CD8-positive, alpha-beta memory T cell (primary cell): Measurements from ENCODE around the gene KCNQ2. TPM values are rescaled to one million over a fixed set of nuclear protein-coding genes. Genes with fewer than 3 reads are reported as not detected.

ENCODE experiments used
- CTCF ChIA-PET: fragments of 350-600 bp; sonication (Branson Sonifier 250); formaldehyde crosslinking; loops from one replicate; lab custom pipeline; 2021; ENCODE audit warnings: antibody characterized with exemption; lab: Charles Lee
- POLR2A ChIA-PET: fragments of 350-600 bp; sonication (Branson Sonifier 250); formaldehyde crosslinking; loops from one replicate; lab custom pipeline; 2021; ENCODE audit warnings: antibody characterized with exemption; lab: Charles Lee
- DNase-seq, 5 donors: peaks; one replicate each; pipeline versions ENCODE4 v3.0.0 to v3.0.0-alpha.2; 2020 to 2022; ENCODE audit warnings: mixed read lengths in 1 of 5
- H3K27ac ChIP-seq: one replicate; pipeline ENCODE4 v1.7.0; 2013; ENCODE audit warnings: low read depth, mild to moderate bottlenecking, low read length, moderate library complexity
- H3K27me3 ChIP-seq: 2 replicates; pipeline ENCODE4 v1.7.0; 2013; ENCODE audit warnings: low read length, mild to moderate bottlenecking; ENCODE audit not compliant: insufficient read depth, poor library complexity, severe bottlenecking
- H3K36me3 ChIP-seq: 2 replicates; pipeline ENCODE4 v1.7.0; 2013; ENCODE audit warnings: mild to moderate bottlenecking, low read length, moderate library complexity; ENCODE audit not compliant: insufficient read depth
- H3K4me1 ChIP-seq: 2 replicates; pipeline ENCODE4 v1.7.0; 2013; ENCODE audit warnings: mild to moderate bottlenecking, low read length, moderate library complexity; ENCODE audit not compliant: insufficient read depth
- H3K4me3 ChIP-seq: 2 replicates; pipeline ENCODE4 v1.7.0; 2013; ENCODE audit warnings: mild to moderate bottlenecking, low read length
- H3K9me3 ChIP-seq: 2 replicates; pipeline ENCODE4 v1.7.0; 2013; ENCODE audit warnings: mild to moderate bottlenecking, low read length
- H3K27ac Mint-ChIP-seq, 8 donors: one replicate each; pipeline ENCODE4 v1.8.0; 2020 to 2021; ENCODE audit warnings: mixed read lengths in 8 of 8, mild to moderate bottlenecking in 6 of 8, inconsistent platforms in 3 of 8, moderate library complexity in 3 of 8
- H3K27me3 Mint-ChIP-seq, 2 donors: one replicate each; pipeline ENCODE4 v1.8.0; 2020 to 2021; ENCODE audit warnings: mixed read lengths in 2 of 2, mild to moderate bottlenecking in 1 of 2, moderate library complexity in 1 of 2
- H3K36me3 Mint-ChIP-seq, 3 donors: one replicate each; pipeline ENCODE4 v1.8.0; 2020 to 2021; ENCODE audit warnings: mixed read lengths in 3 of 3, inconsistent platforms in 1 of 3, mild to moderate bottlenecking in 1 of 3
- H3K4me1 Mint-ChIP-seq, 3 donors: one replicate each; pipeline ENCODE4 v1.8.0; 2020 to 2021; ENCODE audit warnings: mixed read lengths in 3 of 3, inconsistent platforms in 1 of 3, mild to moderate bottlenecking in 1 of 3
- H3K4me3 Mint-ChIP-seq, 7 donors: one replicate each; pipeline ENCODE4 v1.8.0; 2020 to 2021; ENCODE audit warnings: mixed read lengths in 7 of 7, mild to moderate bottlenecking in 6 of 7, moderate library complexity in 4 of 7, inconsistent platforms in 2 of 7
- H3K9me3 Mint-ChIP-seq, 5 donors: one replicate each; pipeline ENCODE4 v1.8.0; 2020 to 2022; ENCODE audit warnings: mixed read lengths in 5 of 5, mild to moderate bottlenecking in 3 of 5, moderate library complexity in 2 of 5, inconsistent platforms in 1 of 5
- polyA plus RNA-seq: library from polyadenylated mRNA; unstranded; fragments of 300-500 nt; fragmentation: Illumina TruSeq; gene quantifications from one replicate; pipeline ENCODE4 v1.2.3, GENCODE V29; 2021
- total RNA-seq, 2 experiments: library from RNA; stranded (reverse); gene quantifications; one replicate each; pipeline ENCODE4 v1.2.3, GENCODE V29; 2021

The KCNQ2 gene
- total and polyA plus RNA-seq, 3 experiments from 2014 or later = not detected

GRCh38 chr20:63465380-63466249, 6.8 kb downstream of the KCNQ2 start:
- Mint-ChIP-seq H3K27ac (no peak overlapping the region), H3K9me3 (peaks cover 0 to 2% (median 0%) of the 10 kb centered on the region in 5 donors), H3K27me3 (peaks cover 25 to 44% of the 10 kb centered on the region in 2 donors), H3K4me3 (no peak overlapping the region), H3K4me1 (peaks cover 0 to 4% (median 2%) of the 10 kb centered on the region in 3 donors), H3K36me3 (no peaks in the 10 kb centered on the region)
- no peaks in the 10 kb centered on the region for H3K27me3 ChIP-seq
- DNase-seq = no peak
- no peaks in the 10 kb centered on the region for H3K9me3 ChIP-seq
- no peaks in the 10 kb centered on the region for H3K36me3 ChIP-seq
- no peak overlapping the region for H3K4me3 ChIP-seq
- CTCF ChIA-PET = no interaction called here
- no peak overlapping the region for H3K27ac ChIP-seq
- H3K4me1 ChIP-seq = no peaks in the 10 kb centered on the region
- POLR2A ChIA-PET = no interaction called here

- ChIA-PET CTCF (no interaction called here), POLR2A (no interaction called here)
Measured at GRCh38 chr20:63464289-63464635, 8.2 kb downstream of the KCNQ2 start.

GRCh38 chr20:63463400-63464288, 8.8 kb downstream of the KCNQ2 start:
- H3K36me3 ChIP-seq = no peaks in the 10 kb centered on the region
- H3K27ac ChIP-seq = no peak overlapping the region
- Mint-ChIP-seq H3K27ac (no peak overlapping the region), H3K4me1 (no peaks in the 10 kb centered on the region), H3K9me3 (peaks cover 0 to 2% (median 0%) of the 10 kb centered on the region in 5 donors), H3K4me3 (no peak overlapping the region), H3K36me3 (no peaks in the 10 kb centered on the region), H3K27me3 (peaks cover 27 to 37% of the 10 kb centered on the region in 2 donors)
- no peaks in the 10 kb centered on the region for H3K9me3 ChIP-seq
- no peaks in the 10 kb centered on the region for H3K27me3 ChIP-seq
- H3K4me1 ChIP-seq = no peaks in the 10 kb centered on the region
- DNase-seq = no peak
- H3K4me3 ChIP-seq = no peak overlapping the region
- ChIA-PET POLR2A (no interaction called here), CTCF (interaction anchor here (1.1 kb wide), 1 partner anchor 32 kb away, joined by 3 read pairs; no protein-coding TSS in a partner anchor)

More at GRCh38 chr20:63464289-63464635, 8.2 kb downstream of the KCNQ2 start:
- no peaks in the 10 kb centered on the region for H3K4me1 Mint-ChIP-seq
- H3K36me3 ChIP-seq = no peaks in the 10 kb centered on the region
- H3K4me1 ChIP-seq = no peaks in the 10 kb centered on the region
- H3K27ac Mint-ChIP-seq = no peak overlapping the region
- no peak overlapping the region for H3K4me3 Mint-ChIP-seq
- H3K9me3 Mint-ChIP-seq = peaks cover 0 to 2% (median 0%) of the 10 kb centered on the region in 5 donors
- DNase-seq = no peak
- no peak overlapping the region for H3K27ac ChIP-seq
- no peak overlapping the region for H3K4me3 ChIP-seq
- H3K9me3 ChIP-seq = no peaks in the 10 kb centered on the region
- H3K27me3 Mint-ChIP-seq = peaks cover 28 to 37% of the 10 kb centered on the region in 2 donors
- no peaks in the 10 kb centered on the region for H3K27me3 ChIP-seq
- no peaks in the 10 kb centered on the region for H3K36me3 Mint-ChIP-seq

- H3K9me3 Mint-ChIP-seq = peaks cover 0 to 2% (median 0%) of the 10 kb centered on the region in 5 donors
- Histone ChIP-seq H3K27ac (no peak overlapping the region), H3K4me1 (no peaks in the 10 kb centered on the region), H3K36me3 (no peaks in the 10 kb centered on the region), H3K4me3 (no peak overlapping the region), H3K27me3 (no peaks in the 10 kb centered on the region), H3K9me3 (no peaks in the 10 kb centered on the region)
- ChIA-PET CTCF (no interaction called here), POLR2A (no interaction called here)
- H3K36me3 Mint-ChIP-seq = no peaks in the 10 kb centered on the region
- no peak for DNase-seq
- no peak overlapping the region for H3K27ac Mint-ChIP-seq
- no peak overlapping the region for H3K4me3 Mint-ChIP-seq
- H3K27me3 Mint-ChIP-seq = peaks cover 26 to 35% of the 10 kb centered on the region in 2 donors
- H3K4me1 Mint-ChIP-seq = no peaks in the 10 kb centered on the region
Measured at GRCh38 chr20:63462244-63462643, 10.2 kb downstream of the KCNQ2 start.

- ChIA-PET CTCF (no interaction called here), POLR2A (interaction anchor here (0.6 kb wide), 1 partner anchor 19 kb away, joined by 3 read pairs; no protein-coding TSS in a partner anchor)
- no peak for DNase-seq
- peaks cover 25 to 34% of the 10 kb centered on the region in 2 donors for H3K27me3 Mint-ChIP-seq
- peaks cover 0 to 2% (median 0%) of the 10 kb centered on the region in 5 donors for H3K9me3 Mint-ChIP-seq
- Histone ChIP-seq H3K9me3 (no peaks in the 10 kb centered on the region), H3K36me3 (no peaks in the 10 kb centered on the region), H3K27me3 (no peaks in the 10 kb centered on the region), H3K4me1 (no peaks in the 10 kb centered on the region), H3K4me3 (no peak overlapping the region), H3K27ac (no peak overlapping the region)
- no peak overlapping the region for H3K27ac Mint-ChIP-seq
- no peak overlapping the region for H3K4me3 Mint-ChIP-seq
- H3K4me1 Mint-ChIP-seq = no peaks in the 10 kb centered on the region
- H3K36me3 Mint-ChIP-seq = no peaks in the 10 kb centered on the region
Measured at GRCh38 chr20:63461104-63461763, 11.2 kb downstream of the KCNQ2 start.

- H3K9me3 Mint-ChIP-seq = no peaks in the 10 kb centered on the region
- Histone ChIP-seq H3K4me1 (no peaks in the 10 kb centered on the region), H3K27me3 (no peaks in the 10 kb centered on the region), H3K9me3 (no peaks in the 10 kb centered on the region), H3K27ac (no peak overlapping the region), H3K36me3 (no peaks in the 10 kb centered on the region), H3K4me3 (no peak overlapping the region)
- H3K27ac Mint-ChIP-seq = no peak overlapping the region
- no peak overlapping the region for H3K4me3 Mint-ChIP-seq
- ChIA-PET CTCF (interaction anchor here (1.7 kb wide), 1 partner anchor 17 kb away, joined by 5 read pairs; no protein-coding TSS in a partner anchor), POLR2A (no interaction called here)
- H3K36me3 Mint-ChIP-seq = no peaks in the 10 kb centered on the region
- peaks cover 21 to 34% of the 10 kb centered on the region in 2 donors for H3K27me3 Mint-ChIP-seq
- DNase-seq = no peak
- peaks cover 0 to 4% (median 0%) of the 10 kb centered on the region in 3 donors for H3K4me1 Mint-ChIP-seq
Measured at GRCh38 chr20:63459070-63459380, 13.4 kb downstream of the KCNQ2 start.

GRCh38 chr20:63458170-63459069, 14.0 kb downstream of the KCNQ2 start:
- H3K4me1 Mint-ChIP-seq = peaks cover 0 to 7% (median 0%) of the 10 kb centered on the region in 3 donors
- H3K4me3 Mint-ChIP-seq = no peak overlapping the region
- no peak overlapping the region for H3K4me3 ChIP-seq
- no peak for DNase-seq
- H3K36me3 ChIP-seq = no peaks in the 10 kb centered on the region
- H3K27ac Mint-ChIP-seq = no peak overlapping the region
- H3K9me3 ChIP-seq = no peaks in the 10 kb centered on the region
- POLR2A ChIA-PET = no interaction called here
- CTCF ChIA-PET = interaction anchor here (1.7 kb wide), 1 partner anchor 16 kb away, joined by 5 read pairs; no protein-coding TSS in a partner anchor
- H3K27ac ChIP-seq = no peak overlapping the region
- H3K27me3 ChIP-seq = no peaks in the 10 kb centered on the region
- H3K27me3 Mint-ChIP-seq = peaks cover 23 to 35% of the 10 kb centered on the region in 2 donors
- no peaks in the 10 kb centered on the region for H3K9me3 Mint-ChIP-seq
- no peaks in the 10 kb centered on the region for H3K4me1 ChIP-seq
- no peaks in the 10 kb centered on the region for H3K36me3 Mint-ChIP-seq
